HEK293 (cell line): ENCODE measurements around the gene ADIPOR2.

ENCODE experiments used
- CTCF ChIA-PET: fragments of 350-600 bp; formaldehyde crosslinking; extraction: SDS; loops from one replicate; lab custom pipeline; 2021; ENCODE audit warnings: antibody characterized with exemption; lab: Yijun Ruan, JAX
- POLR2A ChIA-PET: fragments of 300-600 bp; formaldehyde crosslinking; extraction: SDS; loops from one replicate; lab custom pipeline; 2020; ENCODE audit warnings: antibody characterized with exemption, inconsistent platforms; lab: Yijun Ruan, JAX
- H3K27ac ChIP-seq: fragments of 200-500 bp; sonication (Bioruptor generic); 2 replicates; pipeline ENCODE4 v1.5.1; 2014; ENCODE audit warnings: low read depth, low read length, control low read depth, inconsistent platforms; ENCODE audit errors: extremely low read depth
- H3K36me3 ChIP-seq, 2 experiments: fragments of 200-500 bp in 1 of 2; sonication (Bioruptor generic) in 1 of 2; 1 replicate in 1 of 2; 2 replicates in 1 of 2; pipeline ENCODE4 v1.5.1; 2014 to 2017; ENCODE audit warnings: inconsistent platforms in 2 of 2, low read length in 2 of 2; ENCODE audit not compliant: control insufficient read depth in 2 of 2, insufficient read depth in 1 of 2
- H3K4me1 ChIP-seq: fragments of 200-500 bp; sonication (Bioruptor generic); 2 replicates; pipeline ENCODE4 v1.5.1; 2014; ENCODE audit warnings: mild to moderate bottlenecking, low read length, inconsistent platforms; ENCODE audit not compliant: control insufficient read depth, insufficient read depth
- H3K4me3 ChIP-seq: 2 replicates; pipeline ENCODE4 v1.5.1; 2011; ENCODE audit warnings: low read depth, mild to moderate bottlenecking, control low read depth, low read length, moderate library complexity
- H3K9me3 ChIP-seq: fragments of 200-500 bp; sonication (Bioruptor generic); 2 replicates; pipeline ENCODE4 v1.5.1; 2014; ENCODE audit warnings: low read depth, low read length, inconsistent platforms; ENCODE audit not compliant: control insufficient read depth, insufficient read depth
- OVOL3 ChIP-seq: fragments of 450-650 bp; formaldehyde crosslinking; IDR thresholded peaks from 2 replicates; pipeline ENCODE4 v1.5.1; 2016; ENCODE audit warnings: missing biosample characterization, missing genetic modification characterization
- PRDM2 ChIP-seq: fragments of 450-650 bp; formaldehyde crosslinking; IDR thresholded peaks from 2 replicates; pipeline ENCODE4 v1.5.1; 2016; ENCODE audit warnings: missing biosample characterization, missing genetic modification characterization, borderline replicate concordance
- ZBTB49 ChIP-seq: fragments of 450-650 bp; formaldehyde crosslinking; IDR thresholded peaks from 2 replicates; pipeline ENCODE4 v1.5.1; 2016; ENCODE audit warnings: missing biosample characterization, missing genetic modification characterization, low read depth
- ZBTB7A ChIP-seq: fragments of 450-650 bp; formaldehyde crosslinking; IDR thresholded peaks from 2 replicates; pipeline ENCODE4 v1.5.1; 2016; ENCODE audit warnings: low read depth, missing biosample characterization, missing genetic modification characterization
- ZIC2 ChIP-seq: fragments of 450-650 bp; formaldehyde crosslinking; IDR thresholded peaks from 2 replicates; pipeline ENCODE4 v1.5.1; 2016; ENCODE audit warnings: missing biosample characterization, missing genetic modification characterization
- ZNF10 ChIP-seq: fragments of 450-650 bp; formaldehyde crosslinking; IDR thresholded peaks from 2 replicates; pipeline ENCODE4 v1.5.1; 2017; ENCODE audit warnings: missing biosample characterization, missing genetic modification characterization
- ZNF24 ChIP-seq: fragments of 450-650 bp; formaldehyde crosslinking; IDR thresholded peaks from 2 replicates; pipeline ENCODE4 v1.5.1; 2016; ENCODE audit warnings: missing biosample characterization, missing genetic modification characterization
- ZNF311 ChIP-seq: fragments of 450-650 bp; formaldehyde crosslinking; IDR thresholded peaks from 2 replicates; pipeline ENCODE4 v1.5.1; 2017; ENCODE audit warnings: missing biosample characterization, missing genetic modification characterization, borderline replicate concordance
- ZNF473 ChIP-seq: fragments of 450-650 bp; formaldehyde crosslinking; IDR thresholded peaks from 2 replicates; pipeline ENCODE4 v1.5.1; 2017; ENCODE audit warnings: missing biosample characterization, missing genetic modification characterization
- ZNF610 ChIP-seq: fragments of 450-650 bp; formaldehyde crosslinking; IDR thresholded peaks from 2 replicates; pipeline ENCODE4 v1.5.1; 2016; ENCODE audit warnings: missing biosample characterization, missing genetic modification characterization, borderline replicate concordance
- ZNF654 ChIP-seq: fragments of 450-650 bp; formaldehyde crosslinking; IDR thresholded peaks from 2 replicates; pipeline ENCODE4 v1.5.1; 2016; ENCODE audit warnings: low read depth, missing biosample characterization, missing genetic modification characterization
- ZNF660 ChIP-seq: fragments of 450-650 bp; IDR thresholded peaks from 2 replicates; pipeline ENCODE4 v1.5.1; 2018; ENCODE audit warnings: missing biosample characterization, mild to moderate bottlenecking, missing genetic modification characterization
- ZNF76 ChIP-seq: fragments of 450-650 bp; formaldehyde crosslinking; IDR thresholded peaks from 2 replicates; pipeline ENCODE4; 2016; ENCODE audit warnings: low read depth, missing biosample characterization, missing genetic modification characterization, borderline replicate concordance
- ZSCAN16 ChIP-seq: fragments of 450-650 bp; formaldehyde crosslinking; IDR thresholded peaks from 2 replicates; pipeline ENCODE4 v1.5.1; 2016; ENCODE audit warnings: missing biosample characterization, missing genetic modification characterization
- TF ChIP-seq, protein P1 (sequence below): fragments of 450-650 bp; formaldehyde crosslinking; IDR thresholded peaks from 2 replicates; pipeline ENCODE4 v1.5.1; 2016; ENCODE audit warnings: missing biosample characterization, missing genetic modification characterization
- TF ChIP-seq, protein P2 (sequence below): fragments of 450-650 bp; formaldehyde crosslinking; IDR thresholded peaks from 2 replicates; pipeline ENCODE4 v1.5.1; 2017; ENCODE audit warnings: missing biosample characterization, missing genetic modification characterization
- TF ChIP-seq, protein P3 (sequence below): fragments of 450-650 bp; formaldehyde crosslinking; IDR thresholded peaks from 2 replicates; pipeline ENCODE4 v1.5.1; 2016; ENCODE audit warnings: missing biosample characterization, missing genetic modification characterization

Gene ADIPOR2

GRCh38 chr12:1791104-1791841 lies 100.4 kb downstream of the ADIPOR2 start:
- CTCF ChIA-PET: interaction anchor here (0.6 to 9.4 kb wide), 48 partner anchors 9 to 779 kb away, joined by 3 to 259 read pairs (median 4); partner anchors contain the start of gene ADIPOR2
- POLR2A ChIA-PET: interaction anchor here (0.6 to 1.2 kb wide), 3 partner anchors 130 to 139 kb away, joined by 3 to 5 read pairs (median 3); no protein-coding TSS in a partner anchor
- no peaks in the 10 kb centered on the region; the same call in 1 of the 2 replicates for H3K4me1 ChIP-seq

DNA sequence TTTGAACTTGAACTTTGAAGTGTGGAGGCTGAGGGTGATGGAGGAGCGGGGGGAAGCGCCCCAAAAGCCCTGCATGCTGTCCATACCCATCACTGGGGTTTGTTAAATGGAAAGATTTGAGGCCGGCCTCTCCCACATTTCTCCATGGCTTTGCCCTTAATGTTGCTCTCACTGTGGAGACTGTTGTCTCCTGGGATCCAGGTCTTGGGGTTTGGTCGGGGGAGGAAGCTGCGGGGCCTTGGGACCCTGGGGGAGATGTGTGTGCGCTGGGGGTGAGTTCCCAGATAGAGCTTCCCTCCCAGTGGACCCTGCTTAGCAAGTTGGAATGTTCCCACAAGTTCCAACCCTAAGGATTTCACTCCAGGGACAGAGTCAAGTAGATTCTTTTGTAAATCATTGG lies 101.5 kb downstream of the ADIPOR2 start:
- H3K9me3 ChIP-seq: no peaks in the 10 kb centered on the region
- peaks cover 0 to 5% of the 10 kb centered on the region in 2 experiments; a peak in 1 of 3 replicates for H3K36me3 ChIP-seq
- no peak overlapping the region for H3K27ac ChIP-seq
- POLR2A ChIA-PET: no interaction called here
- CTCF ChIA-PET: interaction anchor here (0.6 to 9.4 kb wide), 16 partner anchors 10 to 218 kb away, joined by 3 to 259 read pairs (median 4); partner anchors contain the start of gene ADIPOR2
- no peaks in the 10 kb centered on the region; the same call in 1 of the 2 replicates for H3K4me1 ChIP-seq
- H3K4me3 ChIP-seq: no peak overlapping the region
- TF ChIP-seq ZSCAN16 (tag by site-specific recombination): no peak
- no peak for TF ChIP-seq OVOL3 (tag by site-specific recombination)
- no peak for TF ChIP-seq ZBTB49 (tag by site-specific recombination)
- TF ChIP-seq ZNF76 (tag by site-specific recombination): no peak
- TF ChIP-seq, protein P1, sequence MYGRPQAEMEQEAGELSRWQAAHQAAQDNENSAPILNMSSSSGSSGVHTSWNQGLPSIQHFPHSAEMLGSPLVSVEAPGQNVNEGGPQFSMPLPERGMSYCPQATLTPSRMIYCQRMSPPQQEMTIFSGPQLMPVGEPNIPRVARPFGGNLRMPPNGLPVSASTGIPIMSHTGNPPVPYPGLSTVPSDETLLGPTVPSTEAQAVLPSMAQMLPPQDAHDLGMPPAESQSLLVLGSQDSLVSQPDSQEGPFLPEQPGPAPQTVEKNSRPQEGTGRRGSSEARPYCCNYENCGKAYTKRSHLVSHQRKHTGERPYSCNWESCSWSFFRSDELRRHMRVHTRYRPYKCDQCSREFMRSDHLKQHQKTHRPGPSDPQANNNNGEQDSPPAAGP (tag by site-specific recombination): no peak
- TF ChIP-seq ZNF311: no peak
- no peak for TF ChIP-seq ZNF654
- no peak for TF ChIP-seq ZNF610 (tag by site-specific recombination)
- no peak for TF ChIP-seq ZBTB7A (tag by site-specific recombination)
- TF ChIP-seq ZNF24 (tag by site-specific recombination): no peak
- no peak for TF ChIP-seq PRDM2 (tag by site-specific recombination)

More at GRCh38 chr12:1791104-1791841, 100.4 kb downstream of the ADIPOR2 start:
- H3K9me3 ChIP-seq: no peaks in the 10 kb centered on the region
- H3K36me3 ChIP-seq: peaks cover 5 to 16% of the 10 kb centered on the region in 2 experiments; a peak in 2 of 3 replicates
- H3K27ac ChIP-seq: no peak overlapping the region
- H3K4me3 ChIP-seq: no peak overlapping the region
- TF ChIP-seq ZNF660: 0 out of 2 replicates have a peak, but pooled peaks have one; percentile 35
- TF ChIP-seq, protein P2, sequence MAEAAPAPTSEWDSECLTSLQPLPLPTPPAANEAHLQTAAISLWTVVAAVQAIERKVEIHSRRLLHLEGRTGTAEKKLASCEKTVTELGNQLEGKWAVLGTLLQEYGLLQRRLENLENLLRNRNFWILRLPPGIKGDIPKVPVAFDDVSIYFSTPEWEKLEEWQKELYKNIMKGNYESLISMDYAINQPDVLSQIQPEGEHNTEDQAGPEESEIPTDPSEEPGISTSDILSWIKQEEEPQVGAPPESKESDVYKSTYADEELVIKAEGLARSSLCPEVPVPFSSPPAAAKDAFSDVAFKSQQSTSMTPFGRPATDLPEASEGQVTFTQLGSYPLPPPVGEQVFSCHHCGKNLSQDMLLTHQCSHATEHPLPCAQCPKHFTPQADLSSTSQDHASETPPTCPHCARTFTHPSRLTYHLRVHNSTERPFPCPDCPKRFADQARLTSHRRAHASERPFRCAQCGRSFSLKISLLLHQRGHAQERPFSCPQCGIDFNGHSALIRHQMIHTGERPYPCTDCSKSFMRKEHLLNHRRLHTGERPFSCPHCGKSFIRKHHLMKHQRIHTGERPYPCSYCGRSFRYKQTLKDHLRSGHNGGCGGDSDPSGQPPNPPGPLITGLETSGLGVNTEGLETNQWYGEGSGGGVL: no peak
- peak; percentile 91 for TF ChIP-seq ZNF10
- TF ChIP-seq ZNF473 (tag by site-specific recombination): no peak
- TF ChIP-seq, protein P3, sequence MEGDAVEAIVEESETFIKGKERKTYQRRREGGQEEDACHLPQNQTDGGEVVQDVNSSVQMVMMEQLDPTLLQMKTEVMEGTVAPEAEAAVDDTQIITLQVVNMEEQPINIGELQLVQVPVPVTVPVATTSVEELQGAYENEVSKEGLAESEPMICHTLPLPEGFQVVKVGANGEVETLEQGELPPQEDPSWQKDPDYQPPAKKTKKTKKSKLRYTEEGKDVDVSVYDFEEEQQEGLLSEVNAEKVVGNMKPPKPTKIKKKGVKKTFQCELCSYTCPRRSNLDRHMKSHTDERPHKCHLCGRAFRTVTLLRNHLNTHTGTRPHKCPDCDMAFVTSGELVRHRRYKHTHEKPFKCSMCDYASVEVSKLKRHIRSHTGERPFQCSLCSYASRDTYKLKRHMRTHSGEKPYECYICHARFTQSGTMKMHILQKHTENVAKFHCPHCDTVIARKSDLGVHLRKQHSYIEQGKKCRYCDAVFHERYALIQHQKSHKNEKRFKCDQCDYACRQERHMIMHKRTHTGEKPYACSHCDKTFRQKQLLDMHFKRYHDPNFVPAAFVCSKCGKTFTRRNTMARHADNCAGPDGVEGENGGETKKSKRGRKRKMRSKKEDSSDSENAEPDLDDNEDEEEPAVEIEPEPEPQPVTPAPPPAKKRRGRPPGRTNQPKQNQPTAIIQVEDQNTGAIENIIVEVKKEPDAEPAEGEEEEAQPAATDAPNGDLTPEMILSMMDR (tag by site-specific recombination): peak; percentile 41; the same call in 1 of the 2 replicates
- peak; percentile 92 for TF ChIP-seq ZNF654
- peak; percentile 52; the same call in 1 of the 2 replicates for TF ChIP-seq ZIC2 (tag by site-specific recombination)
- TF ChIP-seq, all 188 proteins: peak for 5
